ENCODE measurements around the gene CIB2.
A peak's percentile ranks its signal among the peaks of the same experiment; 100 is the strongest.
"Not testable (repeated sequence)": the region's sequence is repeated elsewhere in the genome, so short reads cannot be mapped to it uniquely, and the experiment has no call there.

CIB2 gene

DNA sequence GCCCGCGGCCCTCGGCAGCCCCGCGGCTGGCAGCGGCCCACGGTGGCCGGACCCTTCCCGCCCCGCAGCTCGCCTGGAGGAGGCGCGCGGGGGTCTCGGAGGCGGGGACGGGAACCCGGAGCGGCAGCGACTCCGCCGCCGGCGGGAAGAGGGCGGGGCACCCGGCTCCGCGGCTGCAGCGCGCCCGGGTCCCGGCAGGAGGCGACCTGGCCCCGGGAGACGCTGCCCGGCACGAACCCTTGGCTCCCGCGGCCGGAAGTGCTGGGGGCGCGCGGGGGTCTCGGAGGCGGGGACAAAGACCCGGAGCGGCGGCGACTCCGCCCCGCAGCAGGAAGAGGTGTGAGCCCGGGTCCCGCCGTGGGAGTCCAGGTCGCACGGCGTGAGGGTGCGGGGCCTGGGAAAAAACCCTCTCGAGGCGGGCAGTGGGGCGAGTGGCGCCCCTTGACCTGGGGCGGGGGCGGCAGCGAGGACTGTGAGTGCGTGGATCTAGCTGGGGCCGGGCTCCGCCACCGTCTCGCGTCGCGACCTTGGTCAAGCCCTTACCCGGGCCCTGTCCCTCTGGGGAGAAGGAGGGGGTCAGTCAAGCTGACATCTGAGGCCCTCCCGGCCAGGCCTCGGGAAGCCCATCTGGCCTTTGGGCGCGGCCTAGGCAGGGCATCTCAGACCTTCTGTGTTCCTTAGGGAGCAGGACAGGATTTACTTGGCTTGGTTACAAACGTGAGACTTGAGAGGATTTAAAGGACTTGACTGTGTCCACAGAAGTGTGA, at the start of gene CIB2:
CIB2 (minus strand) TSS at position 151 of the 767 bp plus-strand sequence. CDS start 230 bp downstream, outside the sequence.
- peak within 1 kb of the TSS; percentile 78 for H3K4me3 ChIP-seq (ENCODE audit: low read depth, low read length)

DNA sequence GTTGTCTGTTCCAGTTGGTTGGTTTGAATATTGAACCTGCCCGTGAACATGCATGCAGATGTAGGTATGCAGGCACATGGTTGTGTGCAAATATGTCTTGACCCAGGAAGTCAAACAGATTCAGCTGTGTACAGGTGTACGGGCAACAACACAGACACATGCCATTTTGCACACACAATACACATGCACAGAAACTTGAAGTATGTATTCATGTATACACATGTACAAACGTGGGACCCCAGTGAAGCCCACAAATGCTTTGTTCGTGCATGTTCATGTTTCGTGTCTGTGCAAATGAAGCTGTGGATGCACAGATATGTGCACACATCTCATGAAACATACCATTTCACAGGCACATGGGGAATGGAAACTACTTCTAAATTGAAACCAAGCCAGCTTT, 48.7 kb upstream of the CIB2 start:
- H3K4me3 ChIP-seq (ENCODE audit: low read depth, low read length), result no peak overlapping the region

DNA sequence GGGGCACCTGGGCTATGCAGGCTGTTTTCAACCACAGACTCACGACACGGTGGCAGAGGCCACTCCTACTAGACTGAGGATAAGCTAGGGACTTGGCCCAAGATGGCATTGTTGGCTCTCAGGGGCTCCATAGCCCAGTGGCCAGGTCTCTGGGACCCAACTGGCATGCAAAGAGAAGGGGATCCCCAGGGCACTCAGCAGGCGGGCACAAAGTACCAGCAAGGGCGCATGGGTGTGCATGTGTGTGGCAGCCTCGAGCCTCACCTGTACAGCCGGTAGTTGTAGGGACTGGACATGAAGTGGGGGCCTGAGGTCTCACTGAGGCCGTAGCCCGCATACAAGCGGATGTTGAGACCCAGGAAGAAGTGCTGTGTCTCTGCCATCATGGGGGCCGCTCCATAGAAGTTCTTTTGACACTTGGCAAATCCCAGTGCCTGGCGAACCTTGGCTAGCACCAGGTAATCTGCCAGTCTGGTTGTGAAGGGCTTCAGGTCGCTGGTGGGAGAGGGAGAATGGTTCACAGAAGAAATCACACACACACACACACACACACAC, 48.1 kb upstream of the CIB2 start:
- H3K4me3 ChIP-seq (ENCODE audit: low read depth, low read length), result no peak overlapping the region

DNA sequence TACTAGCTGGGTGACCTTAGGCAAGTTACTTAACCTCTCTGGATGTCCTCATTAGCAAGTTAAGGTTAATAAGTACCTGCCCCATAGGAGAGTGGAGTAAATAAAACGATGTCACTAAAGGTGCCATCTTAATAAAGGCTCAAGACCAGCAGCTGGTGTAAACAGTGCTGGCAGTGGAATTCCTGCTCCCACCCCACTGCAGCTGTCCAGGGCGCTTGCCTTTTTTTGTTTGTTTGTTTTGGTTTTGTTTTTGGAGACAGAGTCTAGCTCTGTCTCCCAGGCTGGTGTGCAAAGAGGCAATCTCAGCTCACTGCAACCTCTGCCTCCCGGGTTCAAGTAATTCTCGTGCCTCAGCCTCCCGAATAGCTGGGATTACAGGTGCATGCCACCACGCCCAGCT, 46.8 kb upstream of the CIB2 start:
- no peak overlapping the region for H3K4me3 ChIP-seq (ENCODE audit: low read depth, low read length)

DNA sequence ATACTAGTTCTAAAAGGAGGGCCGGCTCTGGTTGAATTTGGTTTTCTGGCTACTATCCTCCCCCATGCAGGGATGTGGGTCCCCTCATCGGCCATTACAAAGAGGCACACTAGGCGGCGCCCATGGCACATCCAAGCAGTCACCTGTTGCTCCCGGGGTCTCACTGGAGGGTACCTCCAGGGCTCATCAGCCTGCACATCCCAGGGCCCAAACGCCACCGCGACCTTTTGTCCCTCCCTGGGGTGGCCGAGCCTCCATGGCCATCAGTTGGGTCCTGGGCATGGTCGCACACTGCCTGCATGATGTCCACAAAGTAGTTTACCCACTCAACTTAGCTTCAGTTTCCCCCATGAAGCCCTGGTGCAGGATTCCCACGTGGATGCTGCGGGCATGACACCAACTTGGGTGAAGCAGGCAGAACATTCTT, 46.2 kb upstream of the CIB2 start:
- no peak overlapping the region for H3K4me3 ChIP-seq (ENCODE audit: low read depth, low read length)

DNA sequence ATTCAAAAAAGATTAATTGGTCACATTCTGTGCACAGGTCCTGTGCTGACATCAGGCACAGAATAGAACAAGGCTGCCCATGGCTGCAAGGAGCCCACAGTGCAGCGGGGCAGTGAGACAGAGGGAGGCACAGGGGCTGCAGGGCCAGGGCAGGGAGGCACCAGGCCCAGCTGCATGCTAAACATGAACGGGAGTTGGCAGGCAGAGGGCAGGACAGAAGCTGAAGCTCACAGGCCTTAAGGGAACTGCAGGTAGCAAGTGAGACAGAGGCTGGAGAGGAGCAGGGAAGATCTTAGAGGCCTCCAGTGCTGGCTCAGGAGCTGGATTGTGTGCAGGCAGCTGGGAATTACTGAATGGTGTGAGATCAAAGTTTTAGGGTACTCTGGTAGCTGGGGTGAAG, 44.1 kb upstream of the CIB2 start:
- no peak overlapping the region for H3K4me3 ChIP-seq (ENCODE audit: low read depth, low read length)

DNA sequence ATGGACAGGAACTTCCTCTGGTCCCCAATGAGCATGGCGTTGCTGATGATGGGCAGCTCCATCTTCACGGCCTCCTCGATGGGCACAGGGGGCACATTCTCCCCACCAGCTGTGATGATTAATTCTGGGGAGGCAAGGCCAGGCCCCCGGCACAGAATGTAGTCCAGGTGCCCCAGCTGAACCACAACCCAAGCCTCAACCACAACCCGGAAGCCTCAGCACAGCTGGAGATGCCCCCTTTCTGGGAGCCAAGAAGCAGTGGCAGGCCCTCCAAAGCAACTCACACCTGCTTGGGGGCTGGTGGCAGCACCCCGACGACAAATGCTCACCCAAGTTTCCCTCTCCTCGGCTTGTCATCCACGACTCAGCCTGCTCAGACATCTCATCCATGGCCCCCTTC, 43.2 kb upstream of the CIB2 start:
- H3K4me3 ChIP-seq (ENCODE audit: low read depth, low read length), result no peak overlapping the region

DNA sequence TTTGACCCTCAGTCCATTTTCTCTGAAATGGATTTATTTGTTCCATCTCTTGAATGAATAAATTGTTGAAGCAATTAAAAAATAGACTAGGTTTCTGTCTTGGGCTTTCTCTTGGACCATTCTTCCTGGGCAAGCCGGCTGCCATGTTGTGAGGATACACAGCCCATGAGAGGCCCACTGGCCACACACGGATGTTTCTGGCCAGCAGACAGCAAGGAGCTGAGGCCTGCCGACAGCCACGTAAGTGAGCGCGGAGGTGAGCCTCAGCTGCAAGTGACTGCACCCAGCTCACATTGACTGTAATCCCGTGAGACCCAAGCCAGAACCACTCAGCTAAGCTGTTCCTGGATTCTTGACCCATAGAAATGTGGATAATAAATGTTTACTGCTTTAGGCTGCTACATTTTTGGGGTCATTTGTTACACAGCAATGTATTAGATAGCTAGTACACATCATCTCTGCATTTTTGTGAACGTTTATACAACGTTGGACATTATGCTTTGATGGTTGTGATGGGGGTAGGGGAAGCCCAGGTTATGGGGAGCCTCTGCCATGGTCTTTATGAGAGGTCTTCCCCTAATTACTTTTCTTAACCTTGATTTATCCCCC, 40.7 kb upstream of the CIB2 start:
- H3K4me3 ChIP-seq (ENCODE audit: low read depth, low read length), result no peak overlapping the region

DNA sequence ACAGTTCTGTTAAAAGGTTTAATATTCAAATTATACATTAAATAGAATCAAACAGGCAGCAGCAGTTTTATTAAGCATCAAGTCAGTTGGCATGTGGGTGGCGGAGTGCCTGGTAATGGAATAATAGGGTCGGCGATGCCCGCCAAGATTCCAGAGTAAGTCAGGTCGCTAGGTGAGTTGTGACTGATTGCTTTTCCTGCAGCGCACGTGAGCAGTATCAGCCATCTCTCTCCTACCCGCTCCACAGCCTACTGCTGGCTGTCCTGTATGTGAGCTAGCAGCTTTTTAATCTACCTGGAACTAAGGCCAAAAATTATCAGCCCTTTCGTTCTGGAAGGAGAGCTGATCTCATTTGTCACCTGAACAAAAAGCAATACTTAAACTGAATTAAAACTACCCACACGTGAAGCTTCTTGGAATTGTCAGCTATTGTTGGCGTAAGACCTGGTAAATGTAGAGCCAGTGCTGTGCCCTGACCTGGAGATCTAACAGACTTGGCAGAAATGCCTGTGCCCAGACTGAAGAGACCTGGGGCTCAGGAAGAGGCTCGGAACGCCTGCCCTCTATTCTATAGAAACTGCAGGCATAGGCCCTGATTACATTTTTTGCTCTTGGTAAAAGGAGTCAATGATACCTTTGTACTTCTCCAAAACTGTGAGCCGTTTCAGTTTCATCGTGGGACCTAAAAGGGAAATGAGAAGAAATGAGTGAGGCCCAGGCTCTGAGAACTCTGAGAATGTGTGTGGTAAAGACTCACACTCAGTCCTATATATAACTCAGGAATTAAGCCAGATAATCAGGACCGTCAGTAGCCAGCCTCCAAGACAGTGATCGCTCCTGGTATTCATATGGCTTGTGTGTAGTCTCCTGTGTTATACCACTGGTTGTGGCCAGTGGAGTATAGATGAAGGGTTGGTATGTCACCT, 39.9 kb upstream of the CIB2 start:
- no peak overlapping the region for H3K4me3 ChIP-seq (ENCODE audit: low read depth, low read length)

DNA sequence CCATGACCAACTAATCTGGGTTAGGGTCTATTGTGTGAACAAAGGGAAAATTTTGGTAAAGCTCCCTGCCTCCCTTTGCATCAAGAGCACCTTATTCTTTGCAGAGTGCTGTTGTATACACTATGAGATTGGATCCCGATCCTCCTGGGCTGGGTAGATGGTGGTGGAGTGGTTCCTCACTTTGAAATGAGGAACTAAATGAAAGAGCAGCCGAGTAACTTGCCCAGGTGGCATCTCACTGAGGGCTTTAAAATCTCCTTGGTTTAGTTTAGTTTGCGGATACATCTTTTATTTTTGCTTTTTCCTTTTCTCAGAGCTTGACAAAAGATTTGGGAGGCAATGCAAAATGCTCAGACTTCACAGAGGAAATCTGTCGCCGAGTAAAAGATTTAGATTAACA, 37.4 kb upstream of the CIB2 start:
- H3K4me3 ChIP-seq (ENCODE audit: low read depth, low read length), result no peak overlapping the region

DNA sequence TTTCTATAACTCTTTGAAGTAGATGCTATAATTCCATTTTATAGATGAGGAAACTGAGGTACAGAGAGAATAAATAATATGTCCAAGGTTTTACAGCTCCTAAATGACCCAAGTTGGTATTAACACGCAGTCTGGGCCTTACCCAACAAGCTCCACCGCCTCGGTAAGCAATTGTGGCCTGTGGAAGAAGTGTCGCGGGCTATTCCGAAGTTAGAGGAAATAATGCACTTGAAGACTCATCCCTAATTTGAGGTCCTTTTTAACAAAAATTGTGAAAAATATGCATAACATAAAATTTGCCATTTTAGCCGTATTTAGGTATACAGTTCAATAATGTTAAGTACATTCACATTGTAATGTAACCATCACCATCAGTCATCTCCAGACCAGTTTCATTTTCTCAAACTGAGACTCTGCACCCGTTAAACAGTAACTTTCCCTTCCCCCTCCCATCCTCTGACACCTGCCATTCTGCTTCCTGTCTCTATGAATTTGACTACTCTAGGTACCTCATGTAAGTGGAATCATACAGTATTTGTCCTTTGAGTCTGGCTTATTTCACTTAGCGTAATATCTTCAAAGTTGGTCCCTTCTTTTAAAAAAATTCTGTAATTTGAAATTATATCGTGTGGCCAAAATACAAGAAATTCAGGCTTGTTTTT, 36.1 kb upstream of the CIB2 start:
- H3K4me3 ChIP-seq (ENCODE audit: low read depth, low read length), result no peak overlapping the region

DNA sequence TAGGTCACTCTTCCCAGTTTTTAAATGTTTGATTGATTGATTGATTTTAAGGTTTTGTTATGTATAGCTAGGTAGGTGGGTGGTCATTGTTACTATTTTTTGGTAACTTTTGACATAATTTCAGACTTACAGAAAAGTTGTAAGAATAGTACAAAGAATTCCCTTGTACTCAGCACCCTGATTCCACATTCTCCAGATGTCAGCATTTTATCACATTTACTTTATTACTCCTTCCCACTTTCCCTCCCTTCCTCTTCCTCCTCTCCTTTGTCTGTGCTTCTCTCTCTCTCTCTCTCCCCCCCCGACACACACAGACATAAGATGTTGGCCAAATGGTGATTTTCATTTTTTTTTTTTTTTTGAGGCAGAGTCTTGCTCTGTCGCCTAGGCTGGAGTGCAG, 32.8 kb upstream of the CIB2 start:
- H3K4me3 ChIP-seq (ENCODE audit: low read depth, low read length), result no peak overlapping the region

DNA sequence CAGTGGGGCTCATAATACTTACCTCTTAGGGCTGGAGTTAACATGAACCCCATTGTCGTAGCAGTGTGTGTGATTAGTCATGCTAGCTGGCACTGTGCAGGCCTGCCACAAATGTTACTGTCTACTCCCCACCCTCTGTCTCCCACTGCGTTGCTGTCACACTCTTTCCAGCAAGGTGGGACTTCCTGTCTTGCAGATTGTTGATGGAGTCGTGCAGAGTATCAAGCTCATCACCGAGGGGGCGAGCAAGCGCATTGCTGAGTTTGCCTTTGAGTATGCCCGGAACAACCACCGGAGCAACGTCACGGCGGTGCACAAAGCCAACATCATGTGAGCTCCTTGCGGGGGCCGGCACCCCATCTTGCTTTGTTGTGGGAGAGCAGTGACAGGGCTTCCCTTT, 30.8 kb upstream of the CIB2 start:
- H3K4me3 ChIP-seq (ENCODE audit: low read depth, low read length), result no peak overlapping the region

DNA sequence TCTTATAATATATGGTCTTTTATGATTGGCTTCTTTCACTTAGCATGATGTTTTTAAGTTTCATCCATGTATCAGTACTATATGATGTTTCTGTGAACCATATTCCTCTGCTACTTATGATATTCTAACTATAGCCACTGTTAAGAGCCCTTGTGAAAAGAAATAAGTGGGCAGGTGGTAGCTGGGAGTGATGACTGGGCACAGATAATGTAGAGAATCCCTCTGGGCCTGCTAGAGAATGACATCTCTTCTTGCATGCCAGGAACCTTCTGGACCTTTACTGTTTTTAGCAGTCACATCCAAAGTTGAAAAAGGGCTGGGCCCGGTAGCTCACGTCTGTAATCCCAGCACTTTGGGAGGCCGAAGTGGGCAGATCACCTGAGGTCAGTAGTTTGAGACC, 28.1 kb upstream of the CIB2 start:
- no peak overlapping the region for H3K4me3 ChIP-seq (ENCODE audit: low read depth, low read length)

DNA sequence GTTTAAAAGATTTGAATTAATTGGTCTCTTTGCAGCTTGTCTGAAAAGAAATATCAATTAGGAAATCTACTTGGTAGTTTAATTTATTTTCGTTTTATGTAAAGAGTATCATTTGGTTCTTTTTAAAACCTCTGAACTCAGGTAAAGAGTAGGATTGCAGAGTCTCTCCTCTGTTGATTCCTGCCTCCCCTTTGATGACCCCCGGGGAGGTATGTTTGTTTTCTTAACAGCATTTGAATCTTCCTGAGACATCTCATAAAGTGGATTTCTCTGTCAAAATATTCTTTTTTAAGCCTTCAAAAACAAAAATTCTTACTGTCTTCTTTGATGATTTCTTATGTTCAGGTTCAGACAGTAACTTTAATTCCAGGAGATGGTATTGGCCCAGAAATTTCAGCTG, 26.0 kb upstream of the CIB2 start:
- no peak overlapping the region for H3K4me3 ChIP-seq (ENCODE audit: low read depth, low read length)

DNA sequence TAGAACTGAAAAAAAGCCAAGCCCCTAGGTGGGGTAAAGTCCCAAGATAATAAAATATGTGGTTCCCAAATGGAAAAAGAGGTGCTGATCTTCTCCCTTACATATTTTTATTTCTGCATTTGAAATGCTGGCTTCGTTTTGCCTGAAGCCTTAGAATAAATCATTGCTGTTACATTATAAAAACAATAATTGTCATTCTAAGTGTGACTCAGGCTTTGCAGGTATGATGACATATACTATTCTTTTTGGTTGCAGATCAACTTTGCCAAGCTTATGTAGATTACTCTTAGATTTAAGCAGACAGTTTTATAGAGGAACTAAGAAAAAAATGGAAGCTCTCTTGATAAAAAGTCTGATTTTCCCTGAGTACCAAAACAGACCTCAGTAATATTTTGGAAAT, 25.4 kb upstream of the CIB2 start:
- H3K4me3 ChIP-seq (ENCODE audit: low read depth, low read length), result no peak overlapping the region

DNA sequence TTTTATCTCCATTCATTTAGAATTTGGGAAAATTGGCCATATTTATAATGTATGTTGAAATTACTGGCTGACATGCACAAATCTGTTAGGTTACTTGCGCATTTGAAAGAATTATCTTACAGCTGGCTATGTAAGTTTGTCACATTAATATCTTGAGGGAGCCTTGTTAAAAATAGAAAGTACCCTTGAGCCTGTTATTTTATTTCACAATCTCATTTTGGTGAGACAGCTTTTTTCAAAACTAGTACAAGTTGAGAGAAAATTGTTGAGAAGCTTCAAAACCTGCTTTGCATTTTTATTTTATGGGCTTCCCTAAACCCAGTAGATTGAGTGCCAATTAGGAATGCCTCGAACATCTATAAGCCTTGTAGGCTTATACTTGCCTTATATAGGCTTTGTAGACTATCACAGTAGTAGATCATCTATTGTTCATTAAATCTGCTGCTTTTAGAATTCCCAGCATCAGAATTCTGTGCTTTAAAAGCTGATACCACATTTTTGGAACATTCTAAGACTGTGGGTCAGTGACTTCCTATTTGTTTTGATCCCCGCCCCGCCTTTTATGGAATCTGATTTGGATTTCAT, 24.2 kb upstream of the CIB2 start:
- H3K4me3 ChIP-seq (ENCODE audit: low read depth, low read length), result no peak overlapping the region

DNA sequence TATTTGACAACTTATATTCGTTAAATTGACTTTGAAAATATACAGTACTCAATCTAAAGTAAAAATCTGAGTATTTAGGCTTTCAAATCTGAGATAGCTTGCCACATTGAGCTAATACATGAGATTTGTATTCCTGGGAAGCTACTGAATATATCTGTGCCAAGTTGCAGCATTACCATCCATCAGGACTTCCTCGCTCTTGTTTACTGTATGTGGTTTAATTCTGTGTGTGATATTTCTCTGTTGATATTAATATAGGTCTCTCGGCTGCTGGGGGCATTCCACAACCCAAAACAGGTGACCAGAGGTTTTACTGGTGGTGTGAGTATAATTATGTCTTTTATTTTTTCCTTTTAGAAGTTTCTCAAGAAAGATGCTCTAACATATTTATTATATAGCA, 23.7 kb upstream of the CIB2 start:
- no peak overlapping the region for H3K4me3 ChIP-seq (ENCODE audit: low read depth, low read length)

DNA sequence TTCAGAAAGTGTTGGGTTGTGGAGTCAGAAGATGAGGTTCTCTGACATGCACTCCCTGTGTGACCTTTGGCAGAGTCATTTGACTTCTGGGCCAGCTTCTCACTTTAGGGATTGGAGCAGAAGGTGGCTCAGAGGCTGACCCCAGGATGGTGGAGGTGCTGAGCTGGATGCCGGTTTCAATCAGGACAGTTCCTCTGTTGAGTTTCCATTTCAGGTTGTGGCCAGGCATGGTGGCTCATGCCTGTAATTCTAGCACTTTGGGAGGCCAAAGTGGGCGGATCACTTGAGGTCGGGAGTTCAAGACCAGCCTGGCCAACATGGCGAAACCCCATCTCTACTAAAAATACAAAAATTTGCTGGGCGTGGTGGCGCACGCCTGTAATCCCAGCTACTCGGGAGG, 19.8 kb upstream of the CIB2 start:
- not testable (repeated sequence) for H3K4me3 ChIP-seq (ENCODE audit: low read depth, low read length)

All from iPS-11a (cell line).